ENCODE results near the gene MYLK4.

GRCh38 chr6:2751871-2752270, 1.1 kb upstream of the MYLK4 start:
- TF ChIP-seq CTCF (IDR thresholded peaks at IDR 0.05), result no peak
- TF ChIP-seq POLR2A (IDR thresholded peaks at IDR 0.05), result no peak
